ENCODE measurements around the gene RBP4.

DNA sequence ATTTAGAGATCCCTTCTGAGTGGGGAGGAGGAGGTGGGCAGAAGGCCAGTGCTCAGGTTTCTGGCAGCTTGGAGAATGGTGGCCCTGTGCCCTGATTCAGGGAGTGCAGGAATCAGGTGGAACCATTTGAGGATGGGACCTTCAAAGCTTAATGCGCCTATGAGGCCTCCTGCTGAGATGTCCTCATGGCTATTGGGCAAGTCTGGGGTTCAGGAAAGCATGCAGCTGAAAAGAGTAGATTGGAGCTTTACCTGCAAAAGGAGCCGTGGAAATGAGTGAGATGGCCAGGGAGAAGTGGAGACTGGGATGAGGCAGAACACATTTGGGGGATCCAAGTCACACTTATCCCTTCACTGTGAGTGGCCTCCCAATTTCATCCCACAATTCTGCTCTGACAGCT lies 28.4 kb downstream of the RBP4 start:
- TF ChIP-seq POLR2A (IDR thresholded peaks at IDR 0.05; ENCODE audit: low read depth, low read length) = no peak
- no peak for TF ChIP-seq POLR2AphosphoS5 (IDR thresholded peaks at IDR 0.05; ENCODE audit: low read depth, low read length)
- no peak for TF ChIP-seq TAF1 (IDR thresholded peaks at IDR 0.05; ENCODE audit: low read depth, low read length)
- no peak for TF ChIP-seq SPI1 (IDR thresholded peaks at IDR 0.05; ENCODE audit: low read depth, low read length)
